GF-D8 (cell line): Measurements from ENCODE around the gene SH3BP4.

ENCODE experiments used
- DNase-seq: peaks from one replicate; lab custom pipeline; 2025; lab: John Stamatoyannopoulos, UW

The SH3BP4 gene

GRCh38 chr2:234947556-234947955 lies 4.3 kb upstream of the SH3BP4 start:
- no peak for DNase-seq

- DNase-seq: no peak
Measured at GRCh38 chr2:234949762-234950434, 1.9 kb upstream of the SH3BP4 start.

GRCh38 chr2:234950435-234950729 lies 1.4 kb upstream of the SH3BP4 start:
- DNase-seq: no peak

- DNase-seq: no peak
Measured at GRCh38 chr2:234950730-234951663, 820 bp upstream of the SH3BP4 start.

GRCh38 chr2:234952270-234953115 lies 676 bp downstream of the SH3BP4 start:
- DNase-seq: no peak

GRCh38 chr2:234953116-234954031 lies 1.6 kb downstream of the SH3BP4 start:
- DNase-seq: no peak

- DNase-seq: no peak
Measured at GRCh38 chr2:234954551-234954992, 2.8 kb downstream of the SH3BP4 start.

GRCh38 chr2:234955091-234955591 lies 3.3 kb downstream of the SH3BP4 start:
- DNase-seq: no peak

GRCh38 chr2:234955971-234956509 lies 4.2 kb downstream of the SH3BP4 start:
- DNase-seq: no peak

- DNase-seq: no peak
Measured at GRCh38 chr2:234957834-234958135, 6.0 kb downstream of the SH3BP4 start.

GRCh38 chr2:234958311-234958710 lies 6.5 kb downstream of the SH3BP4 start:
- DNase-seq: no peak

- no peak for DNase-seq
Measured at GRCh38 chr2:234958746-234959395, 7.1 kb downstream of the SH3BP4 start.

GRCh38 chr2:234960175-234961088 lies 8.6 kb downstream of the SH3BP4 start:
- DNase-seq: no peak

GRCh38 chr2:234961784-234962183 lies 10.0 kb downstream of the SH3BP4 start:
- DNase-seq: no peak

- no peak for DNase-seq
Measured at GRCh38 chr2:234963773-234964615, 12.2 kb downstream of the SH3BP4 start.

- no peak for DNase-seq
Measured at GRCh38 chr2:234964631-234965461, 13.0 kb downstream of the SH3BP4 start.

GRCh38 chr2:234966340-234966739 lies 14.5 kb downstream of the SH3BP4 start:
- no peak for DNase-seq
